CD4-positive, alpha-beta T cell treated with Interleukin-12 subunit alpha and Interleukin-12 subunit beta, for 1 hour (primary cell): Measurements from ENCODE around the gene PRR12.

Experiments
- DNase-seq: peaks from one replicate; pipeline ENCODE4 v3.0.0-alpha.2; 2020

The PRR12 gene

DNA sequence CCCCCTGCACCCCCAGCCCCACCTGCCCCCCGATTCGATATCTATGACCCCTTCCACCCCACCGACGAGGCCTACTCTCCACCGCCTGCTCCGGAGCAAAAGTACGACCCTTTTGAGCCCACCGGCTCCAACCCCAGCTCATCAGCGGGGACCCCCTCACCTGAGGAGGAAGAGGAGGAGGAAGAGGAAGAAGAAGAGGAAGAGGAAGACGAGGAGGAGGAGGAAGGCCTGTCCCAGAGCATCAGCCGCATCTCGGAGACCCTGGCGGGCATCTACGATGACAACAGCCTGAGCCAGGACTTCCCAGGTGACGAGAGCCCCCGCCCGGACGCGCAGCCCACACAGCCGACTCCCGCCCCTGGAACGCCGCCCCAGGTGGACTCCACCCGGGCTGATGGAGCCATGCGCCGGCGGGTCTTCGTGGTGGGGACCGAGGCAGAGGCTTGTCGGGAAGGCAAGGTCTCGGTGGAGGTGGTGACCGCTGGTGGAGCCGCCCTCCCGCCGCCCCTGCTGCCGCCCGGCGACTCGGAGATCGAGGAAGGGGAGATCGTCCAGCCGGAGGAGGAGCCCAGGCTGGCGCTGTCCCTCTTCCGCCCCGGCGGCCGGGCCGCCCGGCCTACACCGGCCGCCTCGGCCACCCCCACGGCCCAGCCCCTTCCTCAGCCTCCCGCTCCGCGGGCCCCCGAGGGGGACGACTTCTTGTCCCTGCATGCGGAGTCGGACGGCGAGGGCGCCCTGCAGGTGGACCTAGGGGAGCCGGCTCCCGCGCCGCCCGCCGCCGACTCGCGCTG is 60.2 kb downstream of the PRR12 start:
- DNase-seq = no peak

DNA sequence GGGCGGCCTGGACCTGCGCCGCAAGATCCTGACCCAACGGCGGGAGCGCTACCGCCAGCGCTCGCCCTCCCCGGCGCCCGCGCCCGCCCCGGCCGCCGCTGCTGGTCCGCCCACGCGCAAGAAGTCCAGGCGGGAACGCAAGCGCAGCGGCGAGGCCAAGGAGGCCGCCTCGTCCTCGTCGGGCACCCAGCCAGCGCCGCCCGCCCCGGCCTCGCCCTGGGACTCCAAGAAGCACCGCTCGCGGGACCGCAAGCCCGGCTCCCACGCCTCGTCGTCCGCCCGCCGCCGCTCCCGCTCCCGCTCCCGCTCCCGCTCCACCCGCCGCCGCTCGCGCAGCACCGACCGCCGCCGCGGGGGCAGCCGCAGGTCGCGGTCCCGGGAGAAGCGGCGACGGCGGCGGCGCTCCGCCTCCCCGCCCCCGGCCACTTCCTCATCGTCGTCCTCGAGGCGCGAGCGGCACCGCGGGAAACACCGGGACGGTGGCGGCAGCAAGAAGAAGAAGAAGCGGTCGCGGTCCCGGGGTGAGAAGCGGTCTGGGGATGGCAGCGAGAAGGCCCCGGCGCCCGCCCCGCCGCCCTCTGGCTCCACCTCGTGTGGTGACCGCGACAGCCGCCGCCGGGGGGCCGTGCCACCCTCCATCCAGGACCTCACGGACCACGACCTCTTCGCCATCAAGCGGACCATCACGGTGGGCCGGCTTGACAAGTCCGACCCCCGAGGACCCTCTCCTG is 61.0 kb downstream of the PRR12 start:
- DNase-seq = no peak

DNA sequence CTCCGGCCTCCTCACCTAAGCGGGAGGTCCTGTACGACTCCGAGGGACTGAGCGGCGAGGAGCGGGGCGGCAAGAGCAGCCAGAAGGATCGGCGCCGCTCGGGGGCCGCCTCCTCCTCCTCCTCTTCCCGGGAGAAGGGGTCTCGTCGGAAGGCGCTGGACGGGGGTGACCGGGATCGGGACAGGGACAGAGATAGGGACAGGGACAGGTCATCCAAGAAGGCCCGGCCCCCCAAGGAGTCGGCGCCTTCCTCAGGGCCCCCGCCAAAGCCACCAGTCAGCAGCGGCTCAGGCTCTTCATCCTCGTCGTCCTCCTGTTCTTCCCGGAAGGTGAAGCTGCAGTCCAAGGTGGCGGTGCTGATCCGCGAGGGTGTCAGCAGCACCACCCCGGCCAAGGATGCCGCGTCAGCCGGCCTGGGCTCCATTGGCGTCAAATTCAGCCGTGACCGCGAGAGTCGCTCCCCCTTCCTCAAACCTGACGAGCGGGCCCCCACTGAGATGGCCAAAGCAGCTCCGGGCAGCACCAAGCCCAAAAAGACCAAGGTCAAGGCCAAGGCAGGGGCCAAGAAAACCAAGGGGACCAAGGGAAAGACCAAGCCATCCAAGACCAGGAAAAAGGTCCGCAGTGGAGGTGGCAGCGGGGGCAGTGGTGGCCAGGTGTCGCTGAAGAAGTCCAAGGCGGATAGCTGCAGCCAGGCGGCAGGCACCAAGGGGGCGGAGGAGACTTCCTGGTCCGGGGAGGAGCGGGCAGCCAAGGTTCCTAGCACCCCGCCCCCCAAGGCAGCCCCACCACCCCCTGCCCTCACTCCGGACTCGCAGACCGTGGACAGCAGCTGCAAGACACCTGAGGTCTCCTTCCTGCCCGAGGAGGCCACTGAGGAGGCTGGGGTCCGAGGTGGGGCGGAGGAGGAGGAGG is 61.8 kb downstream of the PRR12 start:
- DNase-seq = no peak

DNA sequence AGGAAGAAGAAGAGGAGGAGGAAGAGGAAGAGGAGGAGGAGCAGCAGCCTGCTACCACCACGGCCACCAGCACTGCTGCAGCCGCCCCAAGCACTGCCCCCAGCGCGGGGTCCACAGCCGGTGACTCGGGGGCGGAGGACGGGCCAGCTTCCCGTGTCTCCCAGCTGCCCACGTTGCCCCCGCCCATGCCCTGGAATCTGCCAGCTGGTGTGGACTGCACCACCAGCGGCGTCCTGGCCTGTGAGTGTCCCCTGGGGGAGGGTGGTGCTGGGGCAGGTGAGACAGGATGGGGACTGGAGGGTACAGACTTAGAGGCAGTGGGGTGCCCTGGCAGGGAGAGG is 62.5 kb downstream of the PRR12 start:
- no peak for DNase-seq

DNA sequence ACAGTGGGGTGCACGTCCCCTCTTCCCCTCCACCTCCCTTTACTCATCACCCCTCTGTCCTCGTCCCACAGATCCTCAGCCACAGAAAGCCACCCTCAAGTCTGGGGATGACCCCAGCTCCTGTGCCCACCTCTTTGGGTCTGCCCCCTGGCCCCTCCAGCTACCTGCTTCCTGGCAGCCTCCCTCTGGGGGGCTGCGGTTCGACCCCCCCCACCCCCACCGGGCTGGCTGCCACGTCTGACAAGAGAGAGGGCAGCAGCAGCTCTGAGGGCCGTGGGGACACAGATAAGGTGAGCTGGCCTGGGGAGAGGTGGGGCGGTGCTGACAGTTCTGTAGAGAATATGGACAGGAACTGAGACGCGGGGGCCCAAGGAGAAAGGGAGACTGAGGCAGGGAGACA is 63.6 kb downstream of the PRR12 start:
- no peak for DNase-seq

DNA sequence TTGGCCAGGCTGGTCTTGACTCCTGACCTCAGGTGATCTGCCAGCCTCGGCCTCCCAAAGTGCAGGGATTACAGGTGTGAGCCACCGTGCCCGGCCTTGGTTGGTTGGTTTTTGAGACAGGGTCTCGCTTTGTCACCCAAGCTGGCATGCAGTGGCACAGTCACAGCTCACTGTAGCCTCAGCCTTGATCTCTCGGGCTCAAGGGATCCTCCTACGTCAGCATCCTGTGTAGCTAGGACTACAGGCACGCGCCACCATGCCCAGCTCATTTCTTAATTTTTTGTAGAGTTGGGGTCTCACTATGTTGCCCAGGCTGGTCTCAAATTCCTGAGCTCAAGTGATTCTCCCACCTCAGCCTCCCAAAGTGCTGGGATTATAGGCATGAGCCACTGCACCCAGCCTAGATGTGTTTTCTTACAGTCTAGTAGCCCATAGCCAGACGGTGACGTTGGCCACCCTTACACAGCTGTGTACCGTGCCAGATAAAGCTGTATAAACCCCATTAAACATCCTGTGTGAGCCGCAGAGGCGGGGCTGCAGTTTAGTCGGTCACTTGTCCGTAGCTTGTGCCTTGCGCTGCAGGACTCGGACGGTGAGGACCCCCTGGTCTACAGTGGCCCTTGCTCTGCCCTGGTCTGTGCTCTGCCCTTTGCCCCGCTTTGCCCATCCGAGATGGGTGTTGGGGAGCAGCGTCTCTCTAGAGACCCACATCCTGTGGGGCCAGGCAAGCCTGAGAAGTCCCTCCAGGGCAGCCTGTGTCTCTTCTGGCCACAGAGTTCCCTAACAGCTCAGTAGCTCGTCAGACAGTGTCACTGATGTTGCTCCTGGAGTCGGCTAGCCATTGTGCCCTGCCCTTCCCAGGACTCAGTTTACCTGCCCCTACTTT is 64.8 kb downstream of the PRR12 start:
- no peak for DNase-seq

DNA sequence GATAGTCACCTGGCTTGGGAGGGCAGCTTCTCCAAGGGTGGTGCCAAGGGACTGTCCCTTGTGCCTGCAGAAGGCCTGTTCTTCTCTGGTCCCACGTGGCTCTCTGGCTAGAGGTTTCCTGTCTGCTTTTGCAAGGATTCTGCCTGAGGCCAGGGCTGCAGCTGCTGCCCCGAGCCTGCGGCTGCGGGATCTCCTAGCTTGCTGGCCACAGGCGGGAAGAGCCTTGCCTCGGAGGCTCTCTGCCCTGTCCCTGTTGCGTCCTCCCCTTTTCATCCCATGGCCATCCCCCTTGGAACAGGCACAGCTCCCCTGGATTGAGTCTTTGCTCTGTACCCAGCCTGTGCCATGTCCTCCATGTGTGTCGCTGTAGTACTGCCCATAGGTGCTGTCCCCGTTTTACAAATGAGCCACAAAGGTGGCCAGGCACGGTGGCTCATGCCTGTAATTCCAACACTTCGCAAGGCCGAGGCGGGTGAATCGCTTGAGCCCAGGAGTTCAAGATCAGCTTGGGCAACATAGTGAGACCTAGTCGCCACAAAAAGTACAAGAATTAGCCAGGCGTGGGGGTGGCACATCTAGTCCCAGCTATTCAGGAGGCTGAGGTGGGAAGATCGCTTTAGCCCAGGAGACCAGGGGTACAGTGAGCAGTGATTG is 65.6 kb downstream of the PRR12 start:
- DNase-seq = no peak

DNA sequence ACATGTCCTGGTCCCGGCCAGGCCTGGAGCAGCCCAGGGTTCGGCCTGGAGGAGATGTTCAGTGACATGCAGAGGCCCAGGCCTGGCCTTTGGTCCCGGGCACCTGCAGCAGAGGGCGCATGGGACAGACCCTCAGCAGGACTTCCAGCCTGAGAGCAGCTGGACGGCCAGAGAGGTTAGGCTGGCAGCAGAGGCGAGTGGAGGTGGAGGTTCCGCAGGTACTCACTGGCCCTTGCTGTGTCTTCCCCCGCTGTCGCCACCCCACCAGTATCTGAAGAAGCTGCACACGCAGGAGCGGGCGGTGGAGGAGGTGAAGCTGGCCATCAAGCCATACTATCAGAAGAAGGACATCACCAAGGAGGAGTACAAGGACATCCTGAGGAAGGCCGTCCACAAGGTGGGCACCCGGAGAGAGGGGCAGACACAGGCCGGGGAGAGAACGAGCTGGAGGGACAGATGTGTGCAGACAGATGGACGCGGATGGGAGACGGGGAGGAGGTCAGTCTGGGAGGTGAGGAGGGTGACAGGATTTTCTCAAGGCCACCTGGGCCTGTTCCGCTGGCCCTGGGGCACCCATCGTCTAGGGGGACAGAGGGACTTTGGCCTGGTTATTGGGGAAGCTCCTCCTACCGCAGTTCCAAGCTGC is 66.6 kb downstream of the PRR12 start:
- no peak for DNase-seq

DNA sequence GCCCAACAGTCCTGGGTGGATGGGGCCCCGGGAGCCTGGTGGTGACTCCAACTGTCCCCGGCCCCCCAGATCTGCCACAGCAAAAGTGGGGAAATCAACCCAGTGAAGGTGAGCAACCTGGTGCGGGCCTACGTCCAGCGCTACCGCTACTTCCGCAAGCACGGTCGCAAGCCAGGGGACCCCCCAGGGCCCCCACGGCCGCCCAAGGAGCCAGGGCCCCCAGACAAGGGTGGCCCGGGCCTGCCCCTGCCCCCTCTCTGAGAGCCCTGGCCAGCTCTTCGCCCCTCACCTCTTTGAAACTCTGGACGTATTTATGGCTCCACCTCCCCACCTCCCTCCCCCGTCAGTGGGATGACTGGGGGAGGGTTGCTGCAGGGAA is 67.1 kb downstream of the PRR12 start:
- no peak for DNase-seq

DNA sequence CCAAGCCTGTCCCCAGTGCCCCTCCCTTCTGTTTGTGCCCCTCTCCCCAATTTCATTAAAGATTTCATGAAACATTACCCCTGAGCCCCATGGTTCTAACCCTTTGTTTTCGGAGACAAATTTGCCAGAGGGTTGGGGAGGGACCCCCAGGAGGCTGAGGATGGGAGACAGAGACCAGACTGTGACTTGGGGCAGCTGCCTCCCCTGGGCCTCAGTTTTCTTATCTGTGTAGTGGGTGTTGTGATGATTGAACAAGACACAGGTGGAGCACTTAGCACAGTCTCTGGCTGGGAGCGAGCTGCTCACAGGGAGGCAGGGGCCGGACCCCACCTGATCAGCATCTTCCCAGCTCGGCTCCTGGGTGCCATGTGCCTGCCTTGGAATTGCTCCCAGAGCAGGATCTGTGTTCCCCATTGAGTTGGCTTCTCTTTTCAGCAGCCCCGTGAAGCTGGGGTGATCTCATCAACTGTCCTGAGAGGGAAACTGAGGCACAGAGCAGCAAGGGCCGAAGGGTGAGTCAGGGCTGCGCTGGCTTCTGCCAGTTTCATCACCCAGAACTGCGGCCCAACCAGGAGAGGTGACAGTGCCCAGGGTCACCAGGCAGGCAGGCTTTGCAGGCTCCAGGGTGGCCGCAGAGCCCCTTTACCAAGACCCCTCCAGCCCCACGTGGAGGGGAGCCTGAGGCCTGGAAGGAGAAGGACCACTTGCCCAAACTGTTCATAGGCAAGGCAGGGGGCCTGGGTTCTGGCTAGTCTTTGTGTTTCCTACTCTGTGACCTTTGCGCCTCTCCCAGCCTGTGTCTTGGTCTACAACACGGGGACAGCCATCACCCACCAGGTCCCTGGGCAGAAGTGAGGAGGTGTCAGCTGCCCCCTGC is 67.8 kb downstream of the PRR12 start:
- no peak for DNase-seq

DNA sequence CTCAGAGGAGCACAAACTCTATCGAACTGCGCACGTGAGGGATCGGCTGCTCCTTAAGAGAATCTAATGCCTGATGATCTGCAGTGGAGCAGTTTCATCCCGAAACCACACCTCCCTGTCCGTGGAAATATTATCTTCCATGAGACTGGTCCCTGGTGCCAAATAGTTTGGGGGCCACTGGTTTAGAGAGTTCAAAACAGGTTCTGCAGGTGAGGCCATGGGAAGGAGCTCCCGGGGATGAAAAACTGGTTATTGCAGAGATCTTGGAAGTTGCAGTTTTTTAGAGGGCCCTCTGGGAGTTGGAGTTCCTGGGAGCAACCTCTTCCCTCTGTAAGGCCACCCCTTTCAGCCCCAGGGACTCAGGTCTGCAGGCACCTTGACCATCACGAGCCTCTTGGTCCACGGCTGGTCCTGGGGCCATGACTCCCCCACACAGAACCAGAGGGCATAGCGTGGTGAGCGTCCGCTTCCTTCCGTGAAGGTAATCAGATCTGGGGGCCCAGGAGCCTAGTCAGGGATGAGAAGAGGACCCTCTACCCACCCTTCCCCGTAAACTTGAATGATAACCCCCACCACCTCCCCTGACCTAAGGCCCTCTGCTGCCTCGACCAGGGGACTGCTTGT is 69.5 kb downstream of the PRR12 start:
- DNase-seq = no peak

DNA sequence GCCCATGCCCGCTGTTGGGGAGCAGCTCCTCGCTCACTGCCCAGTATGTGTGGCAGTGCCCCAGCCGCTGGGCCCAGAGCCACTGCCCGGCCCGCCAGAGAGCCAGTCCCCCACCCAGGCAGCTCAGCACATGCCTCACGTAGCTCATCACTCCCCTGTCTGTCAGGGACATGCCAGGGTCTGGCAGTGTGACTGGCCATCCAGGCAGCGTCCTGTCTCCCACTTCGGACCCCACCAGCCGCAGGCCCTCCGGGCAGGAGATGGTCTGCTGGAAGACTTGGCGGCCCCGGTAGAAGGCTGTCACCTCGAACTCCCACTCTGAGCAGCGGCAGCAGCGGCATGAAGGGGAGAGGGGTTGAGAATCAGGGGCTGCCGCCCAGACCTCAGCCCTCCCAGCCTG is 71.0 kb downstream of the PRR12 start:
- DNase-seq = no peak

DNA sequence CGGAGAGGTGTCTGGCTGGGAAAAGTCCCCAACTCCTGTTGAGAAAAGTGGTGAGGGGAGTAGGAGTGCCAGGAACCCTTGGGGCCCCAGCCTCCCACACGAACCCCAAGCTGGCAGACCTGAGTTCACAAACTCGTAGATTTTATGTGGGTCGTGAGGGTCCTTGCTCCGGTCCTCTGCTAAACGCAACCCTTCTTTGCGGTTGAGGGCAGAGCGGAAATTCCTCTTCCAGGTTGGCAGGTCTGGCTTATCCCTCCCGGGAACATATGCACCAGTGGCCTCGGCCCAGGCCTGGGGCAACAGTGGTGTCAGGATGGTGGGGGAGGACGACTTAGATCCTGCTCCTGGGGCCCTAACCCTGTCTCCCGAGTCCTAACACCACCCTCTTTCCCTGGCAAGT is 72.2 kb downstream of the PRR12 start:
- DNase-seq = no peak

DNA sequence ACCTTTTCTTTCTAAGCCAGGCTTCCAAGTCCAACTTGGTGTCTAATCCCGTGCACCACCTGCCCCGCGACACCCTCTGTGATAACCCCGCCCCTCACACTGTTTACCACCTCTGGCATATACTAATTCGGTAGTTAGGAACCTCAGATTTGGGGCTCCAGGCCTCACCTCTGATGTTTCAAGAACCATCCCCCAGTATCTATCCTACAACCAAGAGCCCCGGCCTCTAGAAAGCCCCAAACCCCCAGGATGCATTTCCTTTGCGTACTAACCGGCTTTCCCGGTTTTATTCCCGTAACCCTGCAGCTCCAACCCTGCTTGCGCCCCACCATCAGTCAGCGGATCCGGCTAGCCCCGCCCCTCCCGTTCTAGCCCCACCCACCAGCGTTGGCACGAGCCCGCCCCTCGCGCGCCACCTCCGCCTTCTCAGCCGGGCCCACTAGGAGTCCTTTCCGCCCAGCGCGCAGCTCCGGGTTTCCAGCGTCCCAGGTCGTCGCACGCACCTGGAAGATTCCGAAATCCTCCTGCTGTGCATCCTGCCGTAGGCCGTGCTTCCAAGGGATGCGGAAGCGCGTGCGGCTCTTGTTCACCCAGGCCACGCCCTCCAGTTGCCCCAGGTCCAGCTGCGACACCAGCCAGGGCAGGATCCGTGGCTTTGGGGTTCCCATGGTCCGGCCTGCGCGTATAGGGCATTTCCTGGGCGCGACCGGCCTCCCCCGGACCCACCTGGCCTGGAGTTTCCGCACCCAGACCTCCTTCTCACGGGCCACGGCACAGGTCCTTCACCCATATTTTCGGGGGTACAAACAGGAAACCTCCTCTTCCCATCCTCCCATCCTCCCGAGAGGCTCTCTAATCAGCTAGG is 73.4 kb downstream of the PRR12 start:
- peak; percentile 91 for DNase-seq

DNA sequence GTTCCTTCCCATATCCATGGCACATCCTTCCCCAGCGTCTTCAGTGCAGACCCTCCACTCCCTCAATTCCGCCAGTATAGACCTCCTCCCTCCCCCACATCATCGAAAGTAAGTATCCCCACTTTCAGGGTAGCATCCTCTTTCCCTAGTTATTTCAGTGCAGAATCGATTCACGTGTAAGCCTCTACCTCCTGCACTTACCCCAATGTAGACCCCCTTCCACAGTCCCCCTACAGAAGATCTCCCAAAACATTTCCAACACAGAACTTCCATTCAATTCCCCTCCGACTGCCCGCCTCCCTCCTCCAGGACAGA is 74.0 kb downstream of the PRR12 start:
- DNase-seq = no peak

DNA sequence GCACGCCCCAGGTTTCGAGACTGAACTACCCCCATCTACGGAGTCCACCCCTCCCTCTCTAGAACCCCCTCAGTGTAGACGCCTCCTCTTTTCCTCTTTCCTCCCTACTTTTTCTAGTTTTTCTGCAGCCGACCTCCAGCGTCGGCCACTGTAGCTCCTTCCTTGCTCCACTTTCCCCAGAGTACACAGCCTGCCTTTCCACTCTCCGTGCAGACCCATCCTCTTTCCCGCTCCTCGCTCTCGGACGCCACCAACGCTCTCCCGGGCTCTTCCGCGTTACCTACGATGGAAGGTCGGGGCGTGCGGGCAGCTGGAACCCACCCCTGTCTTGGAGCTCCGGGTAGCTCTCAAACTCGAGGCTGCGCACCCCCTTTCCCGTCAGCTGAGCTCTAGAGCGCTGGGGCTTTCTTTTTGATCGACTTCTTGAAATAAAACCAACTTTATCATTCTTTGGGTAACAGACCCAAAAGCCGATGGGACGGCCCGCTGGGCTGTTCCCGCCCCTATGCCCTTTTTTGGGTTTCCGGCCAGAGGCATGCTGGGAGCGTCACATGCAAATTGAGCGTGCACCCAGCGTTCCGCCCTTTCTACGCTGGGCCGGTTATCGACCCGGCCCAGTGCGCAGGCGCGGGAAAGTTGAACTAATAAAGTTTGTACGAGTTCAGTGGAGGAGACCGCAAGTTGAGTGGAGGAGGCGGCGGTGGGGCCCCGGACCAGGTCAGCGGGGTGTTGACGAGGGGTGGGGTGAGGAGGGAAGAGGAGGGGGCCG is 74.6 kb downstream of the PRR12 start, which contains the start of the genes BCL2L12 and IRF3:
Gene BCL2L12 (plus strand): TSS at position 583 of the 769 bp plus-strand sequence. CDS start 760 bp downstream, outside the sequence.
Gene IRF3 (minus strand): TSS at position 507 of the 769 bp plus-strand sequence. CDS start 1,019 bp downstream, outside the sequence.
- peak; percentile 99 for DNase-seq

DNA sequence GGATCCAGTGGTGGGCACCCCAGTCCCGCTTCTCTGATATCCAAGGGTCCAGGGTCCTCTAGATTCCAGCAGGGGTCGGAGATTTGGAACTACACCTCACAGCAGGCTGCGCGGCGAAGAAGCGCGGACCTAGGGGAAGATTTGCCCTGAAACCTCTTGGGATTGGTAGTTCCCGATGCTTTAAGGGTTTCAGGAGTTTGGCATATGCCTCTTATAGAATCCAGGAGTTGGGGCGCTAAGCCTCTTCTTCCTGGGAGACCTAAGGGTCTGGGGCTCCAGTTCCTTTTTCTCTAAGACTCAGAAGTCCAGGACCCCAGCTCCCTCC is 75.1 kb downstream of the PRR12 start:
- DNase-seq = no peak

DNA sequence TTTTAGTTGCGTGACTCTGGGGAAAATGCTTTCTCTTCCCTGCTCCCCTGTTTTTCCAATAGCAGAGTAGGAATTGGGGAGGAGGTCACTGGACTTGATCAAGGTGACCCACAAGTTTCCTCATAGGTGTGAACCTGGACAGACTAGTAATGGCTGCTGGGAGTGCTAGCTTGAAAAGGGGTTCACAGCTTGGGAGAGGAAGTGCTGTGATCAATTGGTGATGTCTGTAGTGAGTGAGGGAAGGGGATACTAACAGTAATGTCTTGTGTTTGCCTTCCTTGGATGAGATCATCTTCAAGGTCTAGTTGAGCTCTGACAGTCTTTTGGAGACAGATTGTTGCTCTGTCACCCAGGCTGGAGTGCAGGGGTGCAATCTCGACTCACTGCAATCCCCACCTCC is 76.5 kb downstream of the PRR12 start:
- DNase-seq = no peak
